SK-N-SH (cell line): ENCODE results near the gene ZCCHC10. TPM values are rescaled to one million over a fixed set of nuclear protein-coding genes. Genes with fewer than 3 reads are reported as not detected.
A peak's percentile ranks its signal among the peaks of the same experiment; 100 is the strongest.

Experiments used
- CTCF ChIA-PET: fragments of 300-600, 350-600 bp; formaldehyde crosslinking; extraction: SDS; loops from one replicate; lab custom pipeline; 2021; lab: Yijun Ruan, JAX
- POLR2A ChIA-PET: fragments of 350-600 bp; sonication (Branson Sonifier 250); formaldehyde crosslinking; extraction: SDS; loops from one replicate; lab custom pipeline; 2020; ENCODE audit warnings: antibody characterized with exemption, inconsistent platforms; lab: Yijun Ruan, JAX
- DNase-seq: peaks from one replicate; pipeline ENCODE4 v3.0.0; 2012
- H2AFZ ChIP-seq: fragments of 200-600 bp; sonication (generic); 2 replicates; pipeline ENCODE4 v1.8.1; 2016; ENCODE audit warnings: antibody characterized with exemption, mild to moderate bottlenecking, low read depth
- H3F3A ChIP-seq: fragments of 200-600 bp; sonication (generic); replicated peaks from 2 replicates; pipeline ENCODE3; 2016; ENCODE audit warnings: antibody characterized with exemption, mild to moderate bottlenecking; ENCODE audit not compliant: insufficient read depth
- H3K27ac ChIP-seq, 2 experiments: fragments of 200-500 bp in 1 of 2; fragments of 200-600 bp in 1 of 2; sonication (Bioruptor generic) in 1 of 2; sonication (generic), shearing (Covaris generic) in 1 of 2; 2 replicates each; pipeline versions ENCODE4 v1.5.1 to v1.6.1; 2014 to 2016; ENCODE audit warnings: low read depth in 2 of 2, inconsistent platforms in 1 of 2, low read length in 1 of 2, mild to moderate bottlenecking in 1 of 2, mixed read lengths in 1 of 2
- H3K27me3 ChIP-seq: fragments of 200-600 bp; sonication (generic), shearing (Covaris generic); 2 replicates; pipeline ENCODE4 v1.6.1; 2016; ENCODE audit warnings: mixed run types; ENCODE audit not compliant: insufficient read depth
- H3K36me3 ChIP-seq, 2 experiments: fragments of 200-500 bp in 1 of 2; fragments of 200-600 bp in 1 of 2; sonication (Bioruptor generic) in 1 of 2; sonication (generic) in 1 of 2; replicated peaks in 1 of 2; 2 replicates each; pipeline versions ENCODE3 to v1.5.1; 2014 to 2016; ENCODE audit warnings: low read length in 1 of 2, mild to moderate bottlenecking in 1 of 2; ENCODE audit not compliant: insufficient read depth in 2 of 2, control insufficient read depth in 1 of 2
- H3K4me1 ChIP-seq, 2 experiments: fragments of 200-500 bp in 1 of 2; fragments of 200-600 bp in 1 of 2; sonication (Bioruptor generic) in 1 of 2; sonication (generic), shearing (Covaris generic) in 1 of 2; 2 replicates each; pipeline versions ENCODE4 v1.5.1 to v1.6.1; 2014 to 2016; ENCODE audit warnings: low read depth in 1 of 2, low read length in 1 of 2, mixed run types in 1 of 2; ENCODE audit not compliant: insufficient read depth in 2 of 2, control insufficient read depth in 1 of 2
- H3K4me2 ChIP-seq: fragments of 200-600 bp; sonication (generic), shearing (Covaris generic); 2 replicates; pipeline ENCODE4 v1.6.1; 2017; ENCODE audit warnings: mixed run types
- H3K4me3 ChIP-seq, 2 experiments: fragments of 200-500 bp in 1 of 2; fragments of 200-600 bp in 1 of 2; sonication (Bioruptor generic) in 1 of 2; sonication (generic), shearing (Covaris generic) in 1 of 2; 2 replicates each; pipeline versions ENCODE4 v1.5.1 to v1.8.1; 2014 to 2016; ENCODE audit warnings: low read depth in 2 of 2, inconsistent platforms in 1 of 2, low read length in 1 of 2, mild to moderate bottlenecking in 1 of 2, mixed read lengths in 1 of 2, moderate library complexity in 1 of 2
- H3K79me2 ChIP-seq: fragments of 200-600 bp; sonication (generic); 2 replicates; pipeline ENCODE4 v1.8.1; 2017; ENCODE audit warnings: mild to moderate bottlenecking; ENCODE audit not compliant: insufficient read depth
- H3K9ac ChIP-seq: fragments of 200-600 bp; sonication (generic); 2 replicates; pipeline ENCODE4 v1.6.1; 2017; ENCODE audit warnings: mixed run types
- H3K9me2 ChIP-seq: fragments of 200-600 bp; sonication (generic); 2 replicates; pipeline ENCODE4 v1.6.1; 2017; ENCODE audit warnings: mixed run types
- H3K9me3 ChIP-seq: fragments of 200-600 bp; sonication (generic); 2 replicates; pipeline ENCODE4 v1.6.1; 2017; ENCODE audit warnings: mixed run types, mild to moderate bottlenecking, moderate library complexity
- H4K20me1 ChIP-seq: fragments of 200-600 bp; sonication (generic); 2 replicates; pipeline ENCODE4 v1.6.1; 2017; ENCODE audit warnings: mild to moderate bottlenecking, mixed run types; ENCODE audit not compliant: insufficient read depth
- CHD2 ChIP-seq: fragments of 150-350 bp; IDR thresholded peaks from 2 replicates; pipeline ENCODE4 v1.6.1; 2018; ENCODE audit warnings: low read length; ENCODE audit not compliant: partially characterized antibody
- CTCF ChIP-seq: fragments of 200-600 bp; sonication (generic); IDR thresholded peaks from 2 replicates; pipeline ENCODE4 v1.6.1; 2017; ENCODE audit warnings: antibody characterized with exemption, mild to moderate bottlenecking, moderate library complexity
- GATA2 ChIP-seq: sonication (generic); formaldehyde crosslinking; IDR thresholded peaks from 2 replicates; pipeline ENCODE4 v1.5.0; 2020; ENCODE audit warnings: mild to moderate bottlenecking, missing genetic modification reagents
- JUND ChIP-seq: IDR thresholded peaks from 2 replicates; pipeline ENCODE4 v1.4.0; 2012
- MAX ChIP-seq: IDR thresholded peaks from 2 replicates; pipeline ENCODE4 v1.4.0; 2012; ENCODE audit warnings: low read depth
- NRF1 ChIP-seq: IDR thresholded peaks from 2 replicates; pipeline ENCODE4 v1.6.1; 2012; ENCODE audit warnings: low read depth, mild to moderate bottlenecking, low read length
- PBX3 ChIP-seq: IDR thresholded peaks from 2 replicates; pipeline ENCODE4; 2012
- RAD21 ChIP-seq: IDR thresholded peaks from 2 replicates; pipeline ENCODE4 v1.6.1; 2012; ENCODE audit warnings: mild to moderate bottlenecking, low read length
- SIN3A ChIP-seq: IDR thresholded peaks from 2 replicates; pipeline ENCODE4 v1.6.1; 2012; ENCODE audit warnings: low read depth, mild to moderate bottlenecking, low read length, moderate library complexity, borderline replicate concordance
- SMC3 ChIP-seq: IDR thresholded peaks from 2 replicates; pipeline ENCODE4 v1.6.1; 2012; ENCODE audit warnings: low read depth, low read length, improper control_type of control experiment
- TAF1 ChIP-seq: IDR thresholded peaks from 2 replicates; pipeline ENCODE4 v1.6.1; 2012; ENCODE audit warnings: low read depth, mild to moderate bottlenecking, low read length, moderate library complexity, borderline replicate concordance
- TCF12 ChIP-seq: IDR thresholded peaks from 2 replicates; pipeline ENCODE4 v1.4.0; 2012
- TEAD4 ChIP-seq: IDR thresholded peaks from 2 replicates; pipeline ENCODE4 v1.4.0; 2012; ENCODE audit warnings: mild to moderate bottlenecking, borderline replicate concordance; ENCODE audit not compliant: insufficient read depth
- USF1 ChIP-seq: IDR thresholded peaks from 2 replicates; pipeline ENCODE4 v1.4.0; 2012; ENCODE audit warnings: low read depth, borderline replicate concordance
- WGBS: methylation state at CpG from one replicate; pipeline ENCODE4 v1.1.6; 2017; ENCODE audit warnings: low lambda C conversion rate; 5-methylcytosine and 5-hydroxymethylcytosine counted together
- polyA plus RNA-seq, 3 experiments: library from polyadenylated mRNA; depleted of rRNA; stranded (reverse); fragments of >200 nt; gene quantifications; 2 replicates each; pipeline ENCODE4 v1.2.3, GENCODE V29; 2012

ZCCHC10 gene
- polyA plus RNA-seq, 1 of the 3 experiments (the other 2 are of a cell fraction): 28.4 TPM

- 73% methylated on average over 6 of the region's 6 CpGs for WGBS
- no peaks in the 10 kb centered on the region for H3K9me3 ChIP-seq
- no peak overlapping the region for H3K4me2 ChIP-seq
- DNase-seq: no peak
- H3K4me3 ChIP-seq: no peak overlapping the region
- TF ChIP-seq SMC3 (no peak), SIN3A (no peak), RAD21 (no peak), USF1 (peak; percentile 67; the same call in 1 of the 2 replicates), NRF1 (no peak), MAX (peak; percentile 71), GATA2 (CRISPR knock-in tag) (no peak; the same call in 1 of the 2 replicates), CHD2 (no peak), JUND (no peak), TEAD4 (no peak)
- H3F3A ChIP-seq: peaks cover 4% of the 10 kb centered on the region
- ChIA-PET POLR2A (no interaction called here), CTCF (interaction anchor here (0.6 kb wide), 1 partner anchor 142 kb away, joined by 3 read pairs; no protein-coding TSS in a partner anchor)
- no peaks in the 10 kb centered on the region for H3K36me3 ChIP-seq
- H3K79me2 ChIP-seq: no peaks in the 10 kb centered on the region
- no peaks in the 10 kb centered on the region for H4K20me1 ChIP-seq
- no peaks in the 10 kb centered on the region; a peak in 1 of 4 replicates for H3K4me1 ChIP-seq
- peak overlapping the region; percentile 61 for H2AFZ ChIP-seq
- no peak overlapping the region for H3K9ac ChIP-seq
- peak overlapping the region in 1 of 2 experiments; percentile 15; a peak in 1 of 4 replicates for H3K27ac ChIP-seq
- H3K9me2 ChIP-seq: no peaks in the 10 kb centered on the region
- no peaks in the 10 kb centered on the region for H3K27me3 ChIP-seq
Observed at GRCh38 chr5:133032852-133033742, 6.7 kb upstream of the ZCCHC10 start.

GRCh38 chr5:133030343-133031005 lies 4.1 kb upstream of the ZCCHC10 start:
- Histone ChIP-seq H3K9me2 (no peaks in the 10 kb centered on the region), H3K79me2 (peaks cover 4% of the 10 kb centered on the region), H3K9me3 (no peaks in the 10 kb centered on the region), H3F3A (peaks cover 14% of the 10 kb centered on the region), H3K36me3 (no peaks in the 10 kb centered on the region), H3K4me2 (no peak overlapping the region), H4K20me1 (no peaks in the 10 kb centered on the region), H3K4me1 (no peaks in the 10 kb centered on the region), H3K4me3 (no peak overlapping the region), H2AFZ (no peak overlapping the region), H3K27me3 (no peaks in the 10 kb centered on the region), H3K27ac (no peak overlapping the region), H3K9ac (no peak overlapping the region)
- ChIA-PET CTCF (interaction anchor here (1.3 kb wide), 1 partner anchor 19 kb away, joined by 3 read pairs; no protein-coding TSS in a partner anchor), POLR2A (no interaction called here)
- no peak for TF ChIP-seq PBX3
- TF ChIP-seq CTCF: no peak
- no peak for TF ChIP-seq GATA2 (CRISPR knock-in tag)
- TF ChIP-seq TCF12: no peak
- no peak for TF ChIP-seq TAF1
- no peak for DNase-seq
- 79% methylated on average over 2 of the region's 2 CpGs for WGBS
